ENCODE measurements around the gene STX10. TPM values are rescaled to one million over a fixed set of nuclear protein-coding genes. Genes with fewer than 3 reads are reported as not detected.

The STX10 gene
- total RNA-seq, 1 experiment from 2014 or later, result 56.9 TPM

GRCh38 chr19:13095393-13095784, 54.8 kb downstream of the STX10 start:
- ChIA-PET POLR2A (interaction anchor here (0.7 to 1.6 kb wide), 3 partner anchors 57 to 210 kb away, joined by 3 to 5 read pairs (median 3); no protein-coding TSS in a partner anchor), CTCF (interaction anchor here (0.6 to 9.2 kb wide), 23 partner anchors 9 to 248 kb away, joined by 3 to 276 read pairs (median 11); partner anchors contain the start of genes IER2, NACC1, STX10 and TRMT1)
- peak overlapping the region; percentile 89 for H3K4me3 Mint-ChIP-seq
- DNase-seq (ENCODE audit: low spot score) (peak; percentile 84), ATAC-seq (peak; percentile 30)
- no peak overlapping the region for H3K27ac Mint-ChIP-seq
- H3K4me1 Mint-ChIP-seq, result peaks cover 38% of the 10 kb centered on the region
- H3K36me3 Mint-ChIP-seq, result no peaks in the 10 kb centered on the region
- H3K9me3 Mint-ChIP-seq, result no peaks in the 10 kb centered on the region
- peaks cover 71% of the 10 kb centered on the region for H3K27me3 Mint-ChIP-seq (ENCODE audit: low read depth)
- no peak for TF ChIP-seq ELF4 (CRISPR knock-in tag; IDR thresholded peaks at IDR 0.05; ENCODE audit: low read depth)
- no peak for TF ChIP-seq TEAD1 (CRISPR knock-in tag; IDR thresholded peaks at IDR 0.05)
- TF ChIP-seq ETV6 (CRISPR knock-in tag; IDR thresholded peaks at IDR 0.05), result 0 out of 2 replicates have a peak, but pooled peaks have one; percentile 40
- TF ChIP-seq IRF1 (CRISPR knock-in tag; IDR thresholded peaks at IDR 0.05), result no peak
- TF ChIP-seq E2F1 (CRISPR knock-in tag; IDR thresholded peaks at IDR 0.05), result no peak
- no peak for TF ChIP-seq ZNF416 (CRISPR knock-in tag; IDR thresholded peaks at IDR 0.05)
- TF ChIP-seq ZNF512 (CRISPR knock-in tag; IDR thresholded peaks at IDR 0.05; ENCODE audit: borderline replicate concordance), result no peak
- no peak for TF ChIP-seq ZNF396 (CRISPR knock-in tag; IDR thresholded peaks at IDR 0.05; ENCODE audit: borderline replicate concordance)
- TF ChIP-seq JAZF1 (CRISPR knock-in tag; IDR thresholded peaks at IDR 0.05), result no peak
- TF ChIP-seq MXD4 (CRISPR knock-in tag; IDR thresholded peaks at IDR 0.05; ENCODE audit: borderline replicate concordance), result no peak
- TF ChIP-seq CREB1 (CRISPR knock-in tag; IDR thresholded peaks at IDR 0.05), result no peak
- no peak for TF ChIP-seq ATF6 (CRISPR knock-in tag; IDR thresholded peaks at IDR 0.05)
- TF ChIP-seq NR1H2 (CRISPR knock-in tag; IDR thresholded peaks at IDR 0.05), result no peak
- TF ChIP-seq ZNF423 (CRISPR knock-in tag; IDR thresholded peaks at IDR 0.05), result no peak
- no peak for TF ChIP-seq OVOL2 (CRISPR knock-in tag; IDR thresholded peaks at IDR 0.05; ENCODE audit: borderline replicate concordance)
- TF ChIP-seq FOXK1 (CRISPR knock-in tag; IDR thresholded peaks at IDR 0.05), result peak; percentile 30; the same call in 1 of the 2 replicates
- TF ChIP-seq AFF4 (CRISPR knock-in tag; IDR thresholded peaks at IDR 0.05; ENCODE audit: borderline replicate concordance), result no peak
- no peak for TF ChIP-seq ZNF263 (CRISPR knock-in tag; IDR thresholded peaks at IDR 0.05; ENCODE audit: low read depth)
- TF ChIP-seq ZNF532 (CRISPR knock-in tag; IDR thresholded peaks at IDR 0.05; ENCODE audit: borderline replicate concordance), result no peak
- no peak for TF ChIP-seq ZSCAN18 (CRISPR knock-in tag; IDR thresholded peaks at IDR 0.05)
- no peak for TF ChIP-seq MYBL2 (CRISPR knock-in tag; IDR thresholded peaks at IDR 0.05)
- no peak; the same call in 1 of the 2 replicates for TF ChIP-seq SP1 (CRISPR knock-in tag; conservative IDR thresholded peaks at IDR 0.05)
- no peak for TF ChIP-seq ZBTB21 (CRISPR knock-in tag; IDR thresholded peaks at IDR 0.05; ENCODE audit: borderline replicate concordance)
- TF ChIP-seq ZNF121 (CRISPR knock-in tag; IDR thresholded peaks at IDR 0.05), result no peak

Data from WTC11 (cell line).